GM18867 (cell line): ENCODE data around the gene CNOT3.
"Not testable (repeated sequence)": the region's sequence is repeated elsewhere in the genome, so short reads cannot be mapped to it uniquely, and the experiment has no call there.

Source experiments
- ATAC-seq: cut with Tn5 transposase; IDR thresholded peaks from one replicate; pipeline ENCODE4 v1.9.1; 2021; ENCODE audit warnings: mild to moderate bottlenecking, moderate library complexity; ENCODE audit not compliant: unreplicated experiment

Gene CNOT3

DNA sequence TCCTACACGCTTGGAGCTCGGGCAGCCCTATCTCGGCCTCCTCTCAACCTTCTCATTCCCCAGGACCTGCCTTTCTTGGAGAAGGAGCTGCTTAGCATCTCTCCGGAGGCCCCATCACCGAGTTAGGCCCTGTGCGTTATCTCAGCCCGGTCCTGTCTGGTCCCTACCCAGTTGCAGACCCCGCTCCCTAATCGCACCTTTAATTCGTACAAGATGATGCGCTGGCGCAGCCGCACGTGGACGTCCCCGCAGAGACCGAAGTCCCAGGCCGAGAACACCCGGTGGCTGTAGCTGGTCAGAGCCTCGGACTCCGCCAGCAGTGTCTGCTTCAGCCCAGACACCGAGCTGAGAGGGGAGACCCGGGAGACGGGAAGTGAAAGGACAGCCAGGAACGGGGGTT lies 27.7 kb downstream of the CNOT3 start:
- no peak for ATAC-seq

GRCh38 chr19:54168174-54168917 lies 30.8 kb downstream of the CNOT3 start:
- no peak for ATAC-seq

GRCh38 chr19:54169149-54169740 lies 31.7 kb downstream of the CNOT3 start:
- no peak for ATAC-seq

GRCh38 chr19:54171736-54172431 lies 34.3 kb downstream of the CNOT3 start:
- ATAC-seq: not testable (repeated sequence)

GRCh38 chr19:54172471-54173358 lies 35.2 kb downstream of the CNOT3 start, which contains the start of gene TMC4:
Gene TMC4, minus strand, starts transcription at chr19:54173160. Its CDS starts 43 bp downstream, at chr19:54173117.
- ATAC-seq: no peak

GRCh38 chr19:54173359-54173699 lies 35.8 kb downstream of the CNOT3 start:
- ATAC-seq: no peak

DNA sequence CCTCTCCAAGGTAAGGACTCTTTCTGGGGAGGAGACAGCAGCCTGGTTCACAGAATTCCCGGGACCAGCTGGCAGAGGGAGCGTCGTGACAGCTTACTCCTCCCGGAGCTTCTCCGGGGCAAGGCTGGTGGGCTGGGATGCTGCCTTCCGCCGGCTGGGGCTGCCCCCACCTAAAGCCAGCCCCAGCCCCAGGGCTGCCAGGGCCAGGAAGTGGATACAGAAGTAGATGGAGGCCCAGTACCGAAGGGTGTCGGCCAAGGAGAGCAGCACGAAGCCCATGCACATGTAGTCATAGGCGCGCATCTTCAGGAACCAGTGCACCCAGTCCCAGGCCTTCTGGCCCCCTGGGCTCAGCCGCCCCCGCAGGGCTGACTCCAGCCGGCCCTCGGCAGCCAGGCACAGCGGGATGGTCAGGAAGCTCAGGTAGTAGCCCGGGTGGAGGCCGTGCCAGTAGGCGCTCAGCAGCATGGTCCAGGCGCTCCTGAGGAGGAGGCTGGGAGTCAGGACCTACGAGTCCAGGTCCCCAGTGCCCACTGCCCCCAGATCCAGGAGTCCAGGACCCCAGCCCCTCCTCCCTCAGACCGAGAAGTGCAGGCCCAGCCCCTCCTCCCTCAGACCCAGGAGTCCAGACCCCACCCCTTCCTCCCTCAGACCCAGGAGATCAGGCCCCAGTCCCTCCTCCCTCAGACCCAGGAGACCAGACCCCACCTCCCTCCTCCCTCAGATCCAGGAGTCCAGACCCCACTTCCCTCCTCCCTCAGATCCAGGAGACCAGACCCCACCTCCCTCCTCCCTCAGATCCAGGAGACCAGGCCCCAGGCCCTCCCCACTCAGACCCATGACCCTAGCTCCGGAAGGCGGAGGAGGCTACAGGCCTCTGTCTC lies 36.6 kb downstream of the CNOT3 start:
- no peak for ATAC-seq

DNA sequence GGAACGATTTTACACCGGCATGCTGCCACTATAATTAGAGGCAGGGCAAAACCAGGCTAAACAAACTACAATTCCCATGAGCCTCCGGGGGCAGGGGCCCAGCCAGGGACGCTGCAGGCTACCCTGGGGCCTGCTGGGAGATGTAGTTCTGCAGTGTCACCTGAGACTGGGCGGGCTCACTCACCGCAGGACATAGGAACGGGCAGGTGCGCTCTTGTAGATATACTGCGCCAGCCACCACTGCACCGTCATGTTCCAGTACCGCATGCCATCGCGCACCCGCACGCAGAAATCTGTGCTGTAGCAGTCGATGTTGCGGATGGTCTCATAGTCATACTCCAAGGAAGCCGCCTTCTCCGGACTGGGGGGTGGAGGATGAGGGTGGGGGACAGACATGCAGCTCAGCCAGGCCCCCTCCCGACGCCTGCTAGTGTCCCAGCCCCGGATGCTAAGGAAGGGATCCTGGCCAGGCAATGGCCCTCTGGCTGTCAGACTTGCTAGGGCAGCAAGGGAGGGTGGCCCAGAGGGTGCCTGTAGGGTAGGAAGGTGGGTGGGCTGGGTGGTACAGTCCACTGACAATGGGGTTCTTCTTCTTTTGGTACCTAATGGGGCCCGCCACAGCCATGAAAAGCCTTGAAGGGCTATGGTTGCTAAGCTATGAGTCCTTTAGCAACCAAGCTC lies 41.2 kb downstream of the CNOT3 start:
- no peak for ATAC-seq

- ATAC-seq: no peak
Observed at GRCh38 chr19:54179262-54179852, 41.8 kb downstream of the CNOT3 start.

DNA sequence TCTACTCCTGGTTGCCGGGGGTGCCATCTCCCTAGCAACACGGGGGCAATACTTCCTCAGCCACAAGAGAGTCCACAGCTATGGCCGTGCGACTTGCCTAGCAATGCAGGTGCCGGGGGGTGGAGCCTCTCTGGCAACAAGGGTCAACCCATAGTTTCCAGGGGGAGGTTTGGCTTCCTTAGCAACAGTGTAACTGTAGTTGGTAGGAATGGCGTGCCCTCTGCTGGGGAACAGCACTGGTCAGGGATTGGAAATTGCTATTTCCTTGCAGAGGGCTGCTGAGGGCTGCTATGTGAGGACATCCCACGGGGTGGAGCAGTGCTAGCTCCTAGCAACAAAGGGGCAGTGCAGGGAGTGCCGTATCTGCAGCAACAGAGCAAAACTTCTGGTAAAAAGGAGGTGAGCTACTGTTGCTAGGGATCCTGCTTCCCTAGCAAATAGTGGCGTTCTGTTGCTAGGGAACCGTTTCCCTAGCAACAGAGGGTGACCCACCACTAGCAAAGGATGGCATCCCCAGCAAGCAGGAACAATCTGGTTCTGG lies 42.4 kb downstream of the CNOT3 start:
- no peak for ATAC-seq

GRCh38 chr19:54180691-54181091 lies 43.1 kb downstream of the CNOT3 start:
- ATAC-seq: no peak

DNA sequence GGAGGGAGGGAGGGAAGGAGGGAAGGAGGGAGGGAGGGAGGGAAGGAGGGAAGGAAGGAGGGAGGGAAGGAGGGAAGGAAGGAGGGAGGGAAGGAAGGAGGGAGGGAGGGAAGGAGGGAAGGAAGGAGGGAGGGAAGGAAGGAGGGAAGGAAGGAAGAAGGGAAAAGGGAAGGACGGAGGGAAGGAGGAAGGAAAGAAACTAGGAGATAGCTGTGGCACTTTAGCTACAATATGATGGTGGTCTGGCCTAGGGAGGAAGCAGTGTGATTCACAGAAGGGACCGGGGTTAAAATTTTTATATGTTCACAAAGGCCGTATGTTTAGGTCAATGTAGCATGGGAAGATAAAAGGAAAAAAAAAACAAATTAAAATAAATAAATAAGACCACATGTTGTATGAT lies 44.3 kb downstream of the CNOT3 start:
- not testable (repeated sequence) for ATAC-seq

DNA sequence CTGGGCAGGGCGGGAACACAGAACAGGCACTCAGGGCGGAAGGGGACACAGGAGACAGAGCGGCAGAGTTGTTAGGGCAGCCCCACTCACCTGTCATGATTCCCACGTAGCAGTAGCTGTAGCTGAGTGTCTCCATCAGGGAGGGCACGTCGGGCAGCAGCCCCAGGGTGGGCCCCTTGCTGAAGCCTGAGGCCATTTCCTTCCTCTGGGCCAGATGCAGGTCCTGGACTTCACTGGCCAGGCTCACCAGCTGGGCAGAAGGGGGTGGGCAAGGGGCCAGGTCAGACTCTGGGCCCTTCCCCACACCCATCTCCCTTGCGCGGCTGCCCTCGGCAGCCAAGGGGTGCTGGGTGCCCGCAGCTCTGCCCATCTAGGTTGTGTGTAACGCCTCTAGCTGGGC lies 45.9 kb downstream of the CNOT3 start:
- no peak for ATAC-seq

DNA sequence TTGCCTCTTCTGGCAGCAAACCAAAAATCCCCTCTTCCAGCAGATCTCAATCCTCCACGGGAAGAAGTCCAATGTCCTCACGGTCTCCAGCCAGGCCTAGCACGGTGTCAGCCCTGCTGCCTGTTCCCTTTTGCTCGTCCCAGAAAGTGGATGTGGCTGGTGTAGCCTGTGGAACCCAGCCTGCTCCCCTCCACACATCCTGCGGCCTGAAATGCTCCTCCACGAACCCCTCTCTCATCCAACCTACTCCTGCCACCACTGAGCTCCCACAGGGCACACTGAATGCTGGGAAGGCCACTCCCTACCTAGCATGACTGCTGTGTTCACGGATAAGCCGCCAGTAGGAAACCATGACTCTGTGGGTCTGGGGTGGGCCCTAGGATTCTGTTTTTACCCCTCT lies 48.8 kb downstream of the CNOT3 start:
- no peak for ATAC-seq

DNA sequence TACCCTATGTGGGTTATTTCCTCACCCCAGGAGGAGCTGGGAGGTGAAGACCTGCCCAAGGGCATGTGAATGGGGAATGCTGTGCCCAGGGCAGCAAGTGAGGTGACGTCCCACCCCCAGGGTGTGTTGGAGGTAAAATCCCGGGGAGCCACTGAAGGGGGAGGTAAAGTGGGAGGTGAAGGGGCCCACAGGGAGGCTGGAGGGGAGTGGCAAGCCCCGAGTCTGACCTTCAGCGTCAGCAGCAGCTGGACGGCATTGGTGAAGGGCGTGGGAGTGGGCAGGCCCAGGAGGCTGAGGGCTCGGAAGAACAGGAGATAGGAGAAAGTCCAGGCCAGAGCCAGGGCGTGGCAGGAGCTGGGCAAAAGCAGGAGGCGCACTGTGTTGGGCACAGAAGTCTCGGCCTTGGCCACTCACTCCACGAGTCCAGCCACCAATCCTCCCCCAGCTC lies 49.4 kb downstream of the CNOT3 start:
- ATAC-seq: no peak

DNA sequence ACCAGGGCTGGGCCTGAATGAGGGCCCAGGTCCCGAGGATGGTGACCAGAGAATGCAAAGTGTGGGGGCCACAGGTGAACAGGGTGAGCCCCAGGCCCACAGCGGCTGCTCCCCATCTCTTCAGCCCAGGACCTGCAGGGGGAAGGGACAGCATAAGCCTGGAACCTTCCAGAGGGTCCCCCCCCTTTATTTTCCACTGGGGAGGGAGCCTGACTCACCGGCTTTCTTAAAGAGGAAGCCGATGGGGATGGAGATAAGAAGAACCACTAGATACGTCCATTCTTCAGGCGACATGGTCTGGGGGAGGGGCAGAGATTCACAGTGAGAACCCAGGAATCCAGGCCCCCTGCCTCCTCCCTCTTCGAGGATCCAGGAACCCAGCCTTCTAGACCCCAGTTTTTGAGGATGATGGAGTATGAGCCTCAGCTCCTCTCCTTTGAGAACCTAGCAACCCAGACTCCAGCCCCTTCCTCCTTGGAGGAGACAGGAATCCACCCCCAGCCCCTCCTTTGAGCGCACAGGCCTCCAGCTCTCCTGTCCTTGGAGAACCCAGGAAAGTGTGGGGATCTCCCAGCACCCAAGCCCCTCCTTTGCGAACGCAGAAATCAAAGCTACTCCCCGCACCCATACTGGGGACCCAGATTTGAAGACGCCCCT lies 50.8 kb downstream of the CNOT3 start:
- no peak for ATAC-seq

DNA sequence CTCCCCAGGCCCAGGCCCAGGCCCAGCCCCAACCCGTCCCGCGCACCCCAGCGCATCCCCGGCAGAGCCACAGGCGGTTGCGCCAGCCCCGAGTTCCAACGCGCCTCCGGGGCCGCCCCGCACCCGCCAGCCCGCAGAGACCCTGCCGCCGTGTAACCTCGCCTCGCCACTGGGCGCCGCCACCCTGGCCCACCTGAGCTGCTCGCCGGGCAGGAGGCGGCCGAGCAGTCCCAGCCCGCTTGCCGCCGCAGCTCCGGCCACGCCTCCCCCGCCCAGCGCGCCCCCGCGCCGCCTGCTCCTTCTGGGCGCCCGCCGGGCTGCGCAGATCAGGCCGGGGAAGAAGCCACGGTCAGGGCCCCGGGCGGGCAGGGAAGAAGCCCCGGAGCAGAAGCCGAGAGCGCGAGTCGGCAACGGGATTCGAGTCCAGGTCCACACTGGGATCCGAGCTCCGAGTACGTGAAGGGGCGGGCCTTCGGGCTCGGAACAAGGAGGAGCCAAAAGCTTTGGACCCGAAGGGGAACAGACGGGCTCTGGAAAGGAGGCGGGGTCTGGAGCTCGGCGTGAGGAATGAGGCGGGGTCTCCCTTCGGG lies 51.7 kb downstream of the CNOT3 start, which contains the start of gene MBOAT7:
Gene MBOAT7, minus strand, starts transcription at position 436 of the 590 bp plus-strand sequence. CDS start 1,072 bp downstream, outside the sequence.
- peak; percentile 23 for ATAC-seq
